Neuronal stem cell (in vitro differentiated cells): ENCODE data around the gene PKHD1.

ENCODE experiments used
- DNase-seq: peaks from one replicate; pipeline ENCODE4 v3.0.0-alpha.2; 2013; ENCODE audit warnings: low spot score
- H2AFZ ChIP-seq: one replicate; pipeline ENCODE4 v1.6.1; 2013; ENCODE audit warnings: mild to moderate bottlenecking, low read length, inconsistent platforms
- H2AK5ac ChIP-seq: 2 replicates; pipeline ENCODE4 v1.6.1; 2013; ENCODE audit warnings: low read depth, mild to moderate bottlenecking, inconsistent platforms, low read length, moderate library complexity, mixed read lengths
- H2BK120ac ChIP-seq: 2 replicates; pipeline ENCODE4 v1.6.1; 2013; ENCODE audit warnings: low read depth, mild to moderate bottlenecking, inconsistent platforms, low read length, moderate library complexity, mixed read lengths
- H2BK12ac ChIP-seq: one replicate; pipeline ENCODE4 v1.6.1; 2013; ENCODE audit warnings: low read length, inconsistent platforms
- H2BK15ac ChIP-seq: 2 replicates; pipeline ENCODE4 v1.6.1; 2013; ENCODE audit warnings: mild to moderate bottlenecking, low read length, inconsistent platforms, mixed read lengths
- H2BK5ac ChIP-seq: one replicate; pipeline ENCODE4 v1.6.1; 2013; ENCODE audit warnings: inconsistent platforms, mild to moderate bottlenecking, low read length, moderate library complexity
- H3K14ac ChIP-seq: one replicate; pipeline ENCODE4 v1.6.1; 2013; ENCODE audit warnings: low read length, inconsistent platforms
- H3K18ac ChIP-seq: 2 replicates; pipeline ENCODE4 v1.6.1; 2013; ENCODE audit warnings: low read length, inconsistent platforms
- H3K23ac ChIP-seq: 2 replicates; pipeline ENCODE4 v1.6.1; 2013; ENCODE audit warnings: low read depth, mild to moderate bottlenecking, mixed read lengths, low read length, inconsistent platforms; ENCODE audit not compliant: poor library complexity
- H3K27ac ChIP-seq: replicated peaks from 3 replicates; pipeline ENCODE4 v1.5.1; 2013; ENCODE audit warnings: low read length, inconsistent platforms
- H3K27me3 ChIP-seq, 3 experiments: 2 replicates each; pipeline ENCODE4 v1.6.1; 2013; ENCODE audit warnings: low read length in 3 of 3, mild to moderate bottlenecking in 2 of 3, inconsistent platforms in 1 of 3, low read depth in 1 of 3, mixed read lengths in 1 of 3, moderate library complexity in 1 of 3; ENCODE audit not compliant: control insufficient read depth in 3 of 3, insufficient read depth in 3 of 3
- H3K36me3 ChIP-seq, 2 donors: replicated peaks in 1 of 2; 2 replicates each; pipeline ENCODE4 v1.6.1; 2013; ENCODE audit warnings: low read length in 2 of 2; ENCODE audit not compliant: control insufficient read depth in 2 of 2, insufficient read depth in 2 of 2
- H3K4ac ChIP-seq: 2 replicates; pipeline ENCODE4 v1.6.1; 2013; ENCODE audit warnings: inconsistent platforms, mild to moderate bottlenecking, low read length, moderate library complexity
- H3K4me1 ChIP-seq, 2 donors: 1 replicate in 1 of 2; 2 replicates in 1 of 2; pipeline ENCODE4 v1.6.1; 2013; ENCODE audit warnings: low read length in 2 of 2, low read depth in 1 of 2; ENCODE audit not compliant: control insufficient read depth in 2 of 2, insufficient read depth in 1 of 2
- H3K4me2 ChIP-seq: one replicate; pipeline ENCODE4 v1.6.1; 2013; ENCODE audit warnings: mild to moderate bottlenecking, low read length, inconsistent platforms; ENCODE audit not compliant: insufficient read depth, poor library complexity, severe bottlenecking
- H3K4me3 ChIP-seq, 2 donors: 2 replicates each; pipeline ENCODE4 v1.5.1; 2013; ENCODE audit warnings: low read length in 2 of 2, mild to moderate bottlenecking in 2 of 2, inconsistent platforms in 1 of 2, moderate library complexity in 1 of 2
- H3K79me1 ChIP-seq: one replicate; pipeline ENCODE4 v1.6.1; 2013; ENCODE audit warnings: low read depth, mild to moderate bottlenecking, inconsistent platforms, low read length, moderate library complexity
- H3K9ac ChIP-seq: one replicate; pipeline ENCODE4 v1.6.1; 2013; ENCODE audit warnings: mild to moderate bottlenecking, low read depth, low read length, inconsistent platforms; ENCODE audit not compliant: poor library complexity
- H3K9me3 ChIP-seq, 2 donors: replicated peaks in 1 of 2; 2 replicates each; pipeline versions ENCODE3 to v1.6.1; 2013; ENCODE audit warnings: low read length in 2 of 2, mild to moderate bottlenecking in 2 of 2, inconsistent platforms in 1 of 2, low read depth in 1 of 2, mixed read lengths in 1 of 2, moderate library complexity in 1 of 2; ENCODE audit not compliant: control insufficient read depth in 2 of 2, insufficient read depth in 1 of 2
- H4K8ac ChIP-seq: one replicate; pipeline ENCODE4 v1.6.1; 2013; ENCODE audit warnings: low read depth, mild to moderate bottlenecking, inconsistent platforms, low read length, moderate library complexity
- H4K91ac ChIP-seq: one replicate; pipeline ENCODE4 v1.6.1; 2013; ENCODE audit warnings: low read length, low read depth, mild to moderate bottlenecking, inconsistent platforms; ENCODE audit not compliant: poor library complexity
- WGBS, 2 donors: extraction: QIAGEN DNeasy Blood & Tissue Kit; methylation state at CpG; one replicate each; pipeline ENCODE4 v1.1.7; 2013; ENCODE audit warnings: missing lambda C conversion rate in 2 of 2, mixed read lengths in 1 of 2; ENCODE audit not compliant: insufficient read length in 2 of 2, insufficient replicate concordance in 1 of 2; ENCODE audit errors: extremely low coverage in 2 of 2; 5-methylcytosine and 5-hydroxymethylcytosine counted together

PKHD1 gene

DNA sequence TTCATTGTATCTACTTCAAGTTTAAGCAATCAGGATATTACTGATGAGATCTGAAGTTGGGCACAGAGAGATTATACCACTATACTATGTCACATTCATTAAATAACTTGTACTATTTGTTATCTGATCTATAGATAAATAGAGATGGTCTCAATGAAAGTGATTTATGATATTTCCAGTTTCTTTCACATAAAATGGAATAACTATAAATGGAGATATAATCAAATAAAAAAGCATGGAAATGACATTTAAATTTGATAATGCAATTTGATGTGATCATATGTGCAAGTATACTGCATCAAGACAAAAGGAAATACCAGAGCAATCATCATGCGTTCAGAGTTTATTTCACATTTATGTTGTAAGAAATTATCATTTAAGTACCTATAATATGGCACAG, 368.9 kb downstream of the PKHD1 start:
- no CpG with 5 or more reads among the region's 1 CpG for WGBS, 2 donors
- no peak overlapping the region for H3K4me3 ChIP-seq
- H3K9ac ChIP-seq = no peak overlapping the region
- H2BK15ac ChIP-seq = no peak overlapping the region
- no peaks in the 10 kb centered on the region for H3K79me1 ChIP-seq
- no peak overlapping the region for H3K18ac ChIP-seq
- H2BK5ac ChIP-seq = no peak overlapping the region
- H2BK12ac ChIP-seq = no peak overlapping the region
- no peaks in the 10 kb centered on the region for H3K36me3 ChIP-seq
- no peak overlapping the region for H2BK120ac ChIP-seq
- peaks cover 0 to 3% of the 10 kb centered on the region in 2 donors for H3K4me1 ChIP-seq
- DNase-seq = no peak
- no peak overlapping the region for H3K14ac ChIP-seq
- H4K91ac ChIP-seq = no peak overlapping the region
- no peaks in the 10 kb centered on the region for H3K27me3 ChIP-seq
- H3K4ac ChIP-seq = no peak overlapping the region
- H2AFZ ChIP-seq = no peak overlapping the region
- H3K4me2 ChIP-seq = no peak overlapping the region
- H4K8ac ChIP-seq = no peak overlapping the region
- H2AK5ac ChIP-seq = no peak overlapping the region
- H3K9me3 ChIP-seq = no peaks in the 10 kb centered on the region
- H3K23ac ChIP-seq = no peak overlapping the region
- H3K27ac ChIP-seq = no peak overlapping the region

DNA sequence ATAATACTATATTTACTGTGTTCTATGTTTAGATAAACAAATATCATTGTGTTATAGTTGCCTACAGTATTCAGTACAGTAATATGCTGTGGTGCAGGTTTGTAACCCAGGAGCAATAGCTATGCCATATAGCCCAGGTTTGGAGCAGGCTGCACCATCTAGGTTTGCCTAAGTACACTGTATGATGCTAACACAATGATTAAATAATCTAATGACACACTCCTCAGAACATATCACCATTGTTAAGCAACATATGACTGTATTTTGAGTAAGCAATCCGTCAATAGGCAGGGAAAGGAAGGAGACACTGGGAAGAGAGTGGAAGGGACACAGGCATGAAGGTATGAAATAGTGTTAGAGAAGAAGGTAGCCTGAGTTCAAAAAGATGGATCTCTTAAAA, 369.9 kb downstream of the PKHD1 start:
- no peak overlapping the region for H4K8ac ChIP-seq
- H2BK15ac ChIP-seq = no peak overlapping the region
- H3K4me3 ChIP-seq = no peak overlapping the region
- no peak overlapping the region for H2AFZ ChIP-seq
- no CpG with 5 or more reads among the region's 1 CpG for WGBS, 2 donors
- no peak for DNase-seq
- H3K27ac ChIP-seq = no peak overlapping the region
- no peaks in the 10 kb centered on the region for H3K79me1 ChIP-seq
- no peak overlapping the region for H3K4me2 ChIP-seq
- no peak overlapping the region for H4K91ac ChIP-seq
- H3K23ac ChIP-seq = no peak overlapping the region
- no peak overlapping the region for H2BK12ac ChIP-seq
- H2BK5ac ChIP-seq = no peak overlapping the region
- H3K4ac ChIP-seq = no peak overlapping the region
- no peak overlapping the region for H3K18ac ChIP-seq
- peaks cover 0 to 3% of the 10 kb centered on the region in 2 donors for H3K4me1 ChIP-seq
- H2BK120ac ChIP-seq = no peak overlapping the region
- H3K9me3 ChIP-seq = no peaks in the 10 kb centered on the region
- H3K27me3 ChIP-seq = no peaks in the 10 kb centered on the region
- no peak overlapping the region for H2AK5ac ChIP-seq
- H3K14ac ChIP-seq = no peak overlapping the region
- no peaks in the 10 kb centered on the region for H3K36me3 ChIP-seq
- H3K9ac ChIP-seq = no peak overlapping the region

DNA sequence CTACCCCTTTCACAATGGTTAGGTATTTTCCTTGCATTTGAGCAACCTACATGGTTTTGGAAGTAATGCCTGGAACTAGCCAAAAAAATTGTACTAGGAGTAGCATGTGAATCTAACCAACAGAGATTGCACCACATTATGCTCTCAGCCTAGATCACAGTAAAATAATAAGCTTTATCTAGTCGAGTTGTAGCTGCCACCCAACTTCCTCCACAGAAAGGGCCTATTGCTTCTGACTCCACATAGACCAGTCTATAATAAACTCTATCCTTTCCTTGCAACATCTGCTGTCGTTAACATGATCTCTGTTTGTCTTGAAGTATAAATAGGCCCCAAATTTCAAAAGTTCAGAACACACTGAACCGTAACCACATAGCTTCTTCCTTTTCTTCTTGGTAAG, 375.5 kb downstream of the PKHD1 start:
- no peak for DNase-seq
- H2AK5ac ChIP-seq = no peak overlapping the region
- H3K9ac ChIP-seq = no peak overlapping the region
- no peak overlapping the region for H2BK12ac ChIP-seq
- H4K8ac ChIP-seq = no peak overlapping the region
- H3K9me3 ChIP-seq = no peaks in the 10 kb centered on the region
- H3K79me1 ChIP-seq = no peaks in the 10 kb centered on the region
- no peak overlapping the region for H2BK5ac ChIP-seq
- H2BK120ac ChIP-seq = no peak overlapping the region
- no peak overlapping the region for H3K4me3 ChIP-seq
- no peak overlapping the region for H3K18ac ChIP-seq
- no peaks in the 10 kb centered on the region for H3K4me1 ChIP-seq
- no peak overlapping the region for H3K27ac ChIP-seq
- no peak overlapping the region for H2AFZ ChIP-seq
- no peak overlapping the region for H2BK15ac ChIP-seq
- H3K23ac ChIP-seq = no peak overlapping the region
- no CpG with 5 or more reads among the region's 3 CpGs for WGBS, 2 donors
- H3K36me3 ChIP-seq = no peaks in the 10 kb centered on the region
- no peak overlapping the region for H3K14ac ChIP-seq
- H3K4ac ChIP-seq = no peak overlapping the region
- no peak overlapping the region for H4K91ac ChIP-seq
- H3K27me3 ChIP-seq = no peaks in the 10 kb centered on the region
- no peak overlapping the region for H3K4me2 ChIP-seq

DNA sequence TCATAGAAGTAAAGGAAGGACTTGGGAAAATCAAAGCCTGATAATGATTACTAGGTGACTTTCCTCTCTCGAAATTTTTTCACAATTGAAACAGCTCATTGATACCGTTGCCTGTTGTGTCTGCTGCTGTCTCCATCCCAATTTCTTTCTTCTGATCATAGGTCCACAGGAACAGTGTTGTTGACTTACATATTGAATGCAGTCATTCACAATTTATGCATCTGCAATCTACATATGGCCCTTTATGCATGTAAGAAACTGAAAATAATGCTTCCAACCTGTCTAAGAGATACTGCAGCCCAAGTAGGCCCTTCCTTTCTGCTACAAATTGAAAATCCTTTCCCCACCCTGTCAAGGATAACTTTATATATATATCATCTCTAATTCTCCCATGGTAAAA, 381.3 kb downstream of the PKHD1 start:
- Histone ChIP-seq H3K18ac (no peak overlapping the region), H2BK15ac (no peak overlapping the region), H3K4me3 (no peak overlapping the region), H3K27me3 (peaks cover 0 to 5% (median 0%) of the 10 kb centered on the region in 3 experiments), H3K14ac (no peak overlapping the region), H2AK5ac (no peak overlapping the region), H2BK12ac (no peak overlapping the region), H2AFZ (no peak overlapping the region), H3K27ac (no peak overlapping the region), H3K4ac (no peak overlapping the region), H3K4me2 (no peak overlapping the region), H4K91ac (no peak overlapping the region), H3K79me1 (no peaks in the 10 kb centered on the region), H2BK5ac (no peak overlapping the region), H3K9me3 (no peaks in the 10 kb centered on the region), H3K23ac (no peak overlapping the region), H4K8ac (no peak overlapping the region), H3K36me3 (no peaks in the 10 kb centered on the region), H3K9ac (no peak overlapping the region), H3K4me1 (no peaks in the 10 kb centered on the region), H2BK120ac (no peak overlapping the region)
- no CpG with 5 or more reads among the region's 2 CpGs for WGBS, 2 donors
- no peak for DNase-seq
